GM23338 (cell line): ENCODE data around the gene ZFR.

Experiments
- CREB1 ChIP-seq: fragments of 250-450 bp; sonication (Bioruptor Pico); IDR thresholded peaks from 2 replicates; pipeline ENCODE4 v1.5.0; 2020; ENCODE audit warnings: low read depth, mild to moderate bottlenecking, moderate library complexity
- EZH2 ChIP-seq: fragments of 200-600 bp; sonication (generic); IDR thresholded peaks from one replicate; pipeline ENCODE4 v1.8.0; 2017; ENCODE audit warnings: antibody characterized with exemption, mild to moderate bottlenecking, low read depth; ENCODE audit not compliant: unreplicated experiment
- POLR2AphosphoS5 ChIP-seq: IDR thresholded peaks from 2 replicates; pipeline ENCODE4 v1.6.1; 2016; ENCODE audit warnings: antibody characterized with exemption, low read depth

DNA sequence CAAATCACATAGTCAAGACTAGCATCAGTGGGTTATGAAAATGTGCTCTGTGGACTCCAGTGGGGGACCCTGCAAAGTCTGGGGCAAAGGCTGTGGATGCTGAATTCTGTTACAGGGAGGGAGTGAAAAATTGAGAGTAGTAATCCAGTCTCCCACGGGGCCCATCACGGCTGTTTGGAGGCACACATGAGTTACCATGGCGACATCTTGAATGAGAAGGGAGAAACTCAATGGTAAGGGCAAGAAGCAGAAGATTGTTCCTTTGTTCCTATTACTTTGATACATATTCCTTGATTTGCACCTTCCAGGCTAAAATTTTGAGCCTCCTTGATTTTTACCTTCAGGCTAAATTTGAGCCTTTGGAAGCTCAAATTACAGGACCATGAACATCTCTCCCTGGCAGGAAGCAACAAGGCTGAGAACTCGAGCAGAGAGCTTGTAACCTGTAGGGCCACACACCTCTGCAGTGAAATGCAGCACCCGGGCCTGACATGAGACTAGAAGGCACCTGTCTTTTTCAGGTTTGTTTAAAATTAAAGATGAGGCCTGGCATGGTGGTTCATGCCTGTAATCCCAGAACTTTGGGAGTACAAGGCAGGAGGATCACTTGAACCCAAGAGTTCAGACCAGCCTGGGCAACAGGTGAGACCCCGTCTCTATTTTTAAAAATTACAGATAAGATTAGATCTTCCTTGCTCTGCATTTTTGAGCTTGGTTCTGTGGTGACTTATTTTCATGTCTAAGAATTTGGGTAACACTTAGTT lies 31.0 kb upstream of the ZFR start:
- TF ChIP-seq POLR2AphosphoS5 (no peak), EZH2 (no peak), CREB1 (CRISPR knock-in tag) (no peak)
